Stimulated activated CD8-positive, alpha-beta memory T cell treated with anti-CD3 and anti-CD28 coated beads, Interleukin-15, amount 100 ng/mL, for 1 hour (primary cell): ENCODE data around the gene ADCY7.

Experiments used
- DNase-seq: peaks from one replicate; pipeline ENCODE4 v3.0.0-alpha.2; 2020; ENCODE audit warnings: low read depth

ADCY7 gene

DNA sequence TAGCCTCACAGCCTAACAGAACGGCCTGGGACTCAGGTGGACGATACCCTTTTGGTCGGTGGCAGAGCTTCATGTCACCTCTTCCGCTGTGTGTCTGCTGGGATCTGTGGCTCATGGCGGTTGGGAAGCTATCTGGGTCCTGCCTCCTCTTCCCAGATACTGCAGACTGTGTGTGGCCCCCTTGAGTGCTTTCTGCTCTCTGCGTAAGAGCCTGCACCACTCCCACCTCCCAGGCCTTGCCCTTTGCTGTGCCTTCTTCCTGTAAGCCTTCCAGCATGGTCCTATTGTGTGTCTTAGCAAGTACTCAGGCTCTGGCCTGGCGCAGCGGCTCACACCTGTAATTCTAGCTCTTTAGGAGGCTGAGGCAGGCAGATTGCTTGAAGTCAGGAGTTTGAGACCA is 17.5 kb upstream of the ADCY7 start:
- DNase-seq: no peak

DNA sequence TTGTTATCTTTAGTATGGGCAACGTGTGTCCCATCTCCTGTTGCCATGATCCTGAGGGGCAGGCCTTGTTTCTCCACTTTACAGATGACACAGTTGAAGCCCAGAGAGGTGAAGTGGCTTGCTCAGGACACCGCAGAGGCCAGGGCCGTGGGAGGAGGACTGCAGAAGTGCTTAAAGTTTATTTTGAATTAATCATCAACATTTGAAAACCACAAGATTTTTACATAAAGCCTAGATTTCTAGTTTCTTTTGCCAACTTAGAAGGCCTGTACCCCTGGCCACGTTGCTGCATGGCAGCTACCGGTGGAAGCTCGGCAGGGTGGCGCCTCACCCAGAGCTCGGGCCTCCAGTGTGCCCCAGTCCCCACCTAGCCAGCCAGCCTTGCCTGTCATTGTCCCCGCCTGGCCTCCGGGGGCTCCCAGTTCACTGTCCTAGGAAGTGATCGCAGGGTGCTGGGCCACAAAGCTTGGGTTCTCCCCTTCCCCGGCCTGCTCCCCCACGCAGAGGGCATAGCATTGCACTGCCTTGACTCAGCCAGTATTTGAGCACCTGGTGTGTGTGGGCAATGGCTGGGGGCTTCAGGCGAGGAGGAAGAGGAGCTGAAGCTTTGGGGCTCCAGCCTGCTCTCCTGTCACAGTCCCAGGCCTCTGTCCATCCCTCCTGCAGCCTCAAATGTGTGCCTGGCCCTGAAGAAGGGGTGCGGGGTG is 14.8 kb upstream of the ADCY7 start:
- no peak for DNase-seq

DNA sequence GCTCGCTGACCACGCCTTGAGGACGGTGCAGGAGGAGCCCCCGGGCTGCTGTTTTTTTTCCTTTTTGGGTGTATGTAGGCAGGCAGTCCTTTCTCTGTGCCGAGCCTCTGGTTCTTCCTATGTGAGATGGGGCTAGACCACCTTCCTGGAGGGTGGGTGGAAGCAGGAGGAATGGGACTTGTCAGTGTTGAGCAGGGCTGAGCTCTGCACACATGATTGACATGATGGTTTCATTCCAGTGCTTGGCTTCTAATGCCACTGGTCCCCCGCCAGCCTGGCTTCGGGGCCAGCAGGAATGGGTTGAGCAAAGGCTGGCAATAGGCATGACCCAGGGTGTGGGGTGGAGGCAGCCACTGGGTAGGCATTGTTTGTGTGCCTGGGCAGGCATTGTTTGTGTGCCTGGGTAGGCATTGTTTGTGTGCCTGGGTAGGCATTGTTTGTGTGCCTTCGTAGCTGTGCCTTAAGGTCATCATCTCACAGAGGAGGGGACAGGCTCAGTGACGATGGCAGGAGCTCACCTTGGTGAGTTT is 14.2 kb upstream of the ADCY7 start:
- no peak for DNase-seq

DNA sequence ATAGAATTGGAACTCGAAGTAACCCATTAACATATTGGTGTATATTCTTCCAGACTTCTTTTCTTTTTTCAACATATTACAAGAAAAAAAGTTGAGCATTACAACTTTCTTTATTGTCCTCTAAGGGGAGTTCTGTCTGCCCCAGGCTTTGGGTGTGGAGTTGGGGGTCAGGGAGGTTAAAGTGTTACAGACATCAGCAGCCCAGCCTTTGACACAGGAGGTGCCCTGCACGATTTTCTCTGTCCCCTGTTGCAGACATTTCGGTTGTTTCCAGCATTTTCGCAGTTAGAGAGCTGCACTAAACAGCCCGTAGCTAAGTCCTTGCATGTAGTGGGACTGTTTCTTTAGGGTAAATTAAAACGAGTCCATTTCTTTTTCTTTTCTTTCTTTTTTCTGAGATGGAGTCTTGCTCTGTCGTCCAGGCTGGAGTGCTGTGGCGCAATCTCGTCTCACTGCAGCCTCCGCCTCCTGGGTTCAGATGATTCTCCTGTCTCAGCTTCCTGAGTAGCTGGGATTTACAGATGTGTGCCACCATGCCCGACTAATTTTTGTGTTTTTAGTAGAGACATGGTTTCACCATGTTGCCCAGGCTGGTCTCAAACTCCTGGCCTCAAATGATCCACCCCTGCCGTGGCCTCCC is 13.4 kb upstream of the ADCY7 start:
- no peak for DNase-seq

DNA sequence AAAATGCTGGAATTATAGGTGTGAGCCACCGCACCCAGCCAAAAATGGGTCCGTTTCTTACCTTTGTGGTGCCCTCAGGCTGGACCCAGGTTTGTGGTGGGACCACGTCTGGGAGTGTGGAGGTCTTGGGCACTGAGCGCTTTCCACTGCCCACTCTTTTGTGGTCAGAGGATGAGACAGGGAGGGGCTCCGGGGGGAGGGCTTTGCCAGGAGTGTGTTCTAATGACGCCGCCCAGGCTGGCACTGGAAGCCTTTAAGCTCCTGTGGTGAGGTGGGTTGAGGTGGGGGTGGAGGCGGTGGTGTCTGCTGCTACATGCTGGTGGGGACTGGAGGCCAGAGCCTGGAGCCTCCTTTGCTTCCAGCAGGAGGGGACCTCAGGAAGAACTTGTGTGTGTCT is 12.8 kb upstream of the ADCY7 start:
- no peak for DNase-seq

DNA sequence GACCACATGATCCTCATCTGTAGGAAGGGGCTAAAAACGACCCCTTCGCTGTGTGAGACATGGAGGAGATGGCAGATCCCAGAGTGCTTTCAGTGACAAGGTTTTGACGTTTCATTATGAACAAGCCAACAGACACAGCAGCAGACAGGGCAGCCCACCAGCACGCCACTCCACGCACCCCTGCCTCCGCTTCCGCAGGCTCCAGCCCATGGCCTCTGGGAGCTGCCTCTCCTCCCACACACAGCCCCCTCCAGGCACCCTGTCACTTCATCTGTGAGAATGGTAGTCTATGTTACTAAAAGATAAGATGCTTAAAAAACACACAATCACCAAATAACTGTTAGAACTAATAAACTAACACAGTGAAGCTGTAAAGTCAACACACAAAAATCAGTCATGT is 12.3 kb upstream of the ADCY7 start:
- DNase-seq: no peak

DNA sequence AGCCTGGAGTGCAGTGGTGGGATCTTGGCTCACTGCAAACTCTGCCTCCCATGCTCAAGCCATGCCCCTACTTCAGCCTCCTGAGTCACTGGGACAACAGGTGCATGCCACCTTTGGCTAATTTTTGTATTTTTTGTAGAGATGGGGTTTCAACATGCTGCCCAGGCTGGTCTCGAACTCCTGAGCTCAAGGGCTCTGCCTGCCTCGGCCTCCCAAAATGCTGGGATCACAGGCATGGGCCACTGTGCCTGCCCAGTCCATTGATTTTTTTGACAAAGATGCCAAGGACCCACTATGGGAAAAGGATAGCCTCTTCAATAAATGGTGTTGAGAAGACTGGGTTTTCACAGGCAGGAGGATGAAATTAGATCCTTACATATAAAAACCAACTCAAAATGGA is 10.8 kb upstream of the ADCY7 start:
- no peak for DNase-seq

DNA sequence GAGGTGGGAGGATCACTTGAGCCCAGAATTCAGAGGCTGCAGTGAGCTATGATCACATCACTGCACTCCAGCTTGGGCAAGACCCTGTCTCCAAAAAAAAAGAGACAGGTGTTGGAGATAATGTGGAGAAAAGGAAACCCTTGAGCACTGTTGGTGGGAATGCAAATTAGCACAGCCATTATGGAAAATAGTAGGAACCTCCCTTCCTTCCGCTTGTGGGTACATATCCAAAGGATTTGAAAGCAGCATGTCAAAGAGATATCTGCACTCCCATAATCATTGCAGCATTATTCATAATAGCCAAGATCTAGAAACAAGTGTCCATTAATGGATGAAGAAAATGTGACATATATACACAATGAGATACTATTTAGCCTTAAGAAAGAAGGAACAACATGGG is 9.7 kb upstream of the ADCY7 start:
- DNase-seq: no peak

DNA sequence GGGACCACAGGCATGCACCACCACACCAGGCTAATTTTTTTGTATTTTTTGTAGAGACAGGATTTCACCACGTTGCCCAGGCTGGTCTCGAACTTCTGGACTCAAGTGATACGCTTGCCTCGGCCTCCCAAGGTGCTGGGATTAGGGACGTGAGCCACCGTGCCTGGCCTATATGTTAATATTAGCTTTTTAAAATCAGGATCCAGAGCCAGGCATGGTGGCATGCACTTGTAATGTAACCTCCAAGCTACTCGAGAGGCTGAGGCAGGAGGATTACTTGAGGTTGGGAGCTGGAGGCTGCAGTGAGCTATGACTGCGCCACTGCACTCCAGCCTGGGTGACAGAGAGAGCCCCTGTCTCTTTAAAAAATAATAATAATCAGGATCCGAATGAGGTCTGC is 8.5 kb upstream of the ADCY7 start:
- DNase-seq: no peak

DNA sequence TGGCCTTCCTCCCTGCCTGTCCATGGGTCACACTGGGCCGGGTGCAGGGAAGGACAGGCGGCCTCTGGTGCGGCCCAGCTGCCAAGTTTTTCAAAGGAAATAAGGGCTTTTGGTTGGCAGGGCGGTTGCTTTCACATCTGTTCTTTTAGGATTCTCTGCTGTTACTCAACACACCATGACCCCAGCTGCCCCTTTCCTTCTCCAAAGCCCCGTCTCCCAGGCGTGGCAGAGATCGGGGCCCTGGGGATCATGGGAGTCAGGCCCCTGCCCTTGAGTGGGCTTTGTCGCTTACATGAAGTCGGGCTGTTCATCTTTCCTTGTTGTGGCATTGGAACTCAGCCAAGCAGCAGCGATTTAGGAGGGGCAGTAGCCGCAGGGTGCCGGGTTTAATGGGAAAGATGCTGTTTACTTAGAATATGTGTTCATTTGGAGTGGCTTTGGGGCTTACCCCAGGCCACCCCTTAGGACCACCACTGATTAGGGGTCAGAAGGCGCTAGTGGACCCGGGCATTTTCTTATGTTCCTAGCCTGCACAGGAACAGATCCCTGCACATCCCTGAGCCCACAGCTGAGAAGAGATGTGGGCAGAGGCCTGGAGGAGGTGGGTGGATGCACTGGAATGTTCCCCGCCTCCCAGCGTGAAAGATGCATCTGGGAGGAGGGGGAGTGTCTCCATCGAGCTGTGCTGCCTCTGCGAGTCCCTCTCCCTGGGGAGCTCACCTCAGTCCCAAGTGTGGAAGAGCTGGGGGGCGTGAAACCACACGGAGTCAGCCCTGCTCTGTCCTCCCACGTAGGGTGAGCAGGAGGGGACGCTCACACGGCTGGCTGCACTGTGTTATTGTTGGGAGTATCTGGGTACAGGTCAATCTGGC is 6.8 kb upstream of the ADCY7 start:
- no peak for DNase-seq

DNA sequence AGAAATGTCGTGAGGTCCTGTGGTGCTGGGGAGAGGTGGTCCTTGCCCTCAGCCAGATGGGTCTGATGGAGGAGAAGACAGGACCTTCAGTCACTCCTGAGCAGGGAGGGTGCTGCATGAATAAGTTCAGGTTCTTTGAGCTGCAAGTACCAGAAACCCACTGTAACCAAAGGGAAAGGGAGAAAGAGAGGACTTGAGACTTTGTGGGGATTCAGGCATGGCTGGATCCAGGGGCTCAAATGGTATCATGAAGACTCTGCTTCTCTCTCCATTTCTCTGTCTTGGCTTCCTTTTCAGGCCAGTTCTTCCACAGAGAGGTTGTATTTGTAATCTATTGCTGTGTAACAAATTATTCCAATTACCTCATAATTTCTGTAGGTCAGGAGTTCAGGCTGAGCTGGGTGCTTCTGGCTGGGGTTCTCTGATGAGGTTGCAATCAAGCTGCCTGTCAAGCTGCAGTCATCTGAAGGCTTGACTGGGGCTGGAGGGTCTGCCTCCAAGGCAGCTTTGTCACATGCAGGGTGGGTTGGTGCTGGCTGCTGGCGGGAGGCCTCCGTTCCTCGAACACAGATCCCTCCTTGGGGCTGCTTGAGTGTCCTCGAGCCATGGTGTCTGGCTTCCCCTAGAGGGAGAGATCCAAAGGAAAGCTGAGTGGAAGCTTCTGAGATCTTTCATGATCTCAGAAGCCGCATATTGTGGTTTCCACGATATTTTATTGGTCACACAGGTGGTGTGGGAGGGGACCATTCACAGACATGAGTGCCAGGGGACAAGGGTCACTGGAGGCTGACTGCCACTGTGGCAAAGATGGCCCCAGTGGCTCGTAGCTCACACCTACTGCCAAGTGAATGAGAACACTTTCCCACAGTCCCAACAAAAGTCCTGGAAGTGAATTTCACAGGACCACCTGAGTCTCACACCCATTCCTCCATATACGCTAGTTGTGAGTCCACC is 5.9 kb upstream of the ADCY7 start:
- DNase-seq: no peak

DNA sequence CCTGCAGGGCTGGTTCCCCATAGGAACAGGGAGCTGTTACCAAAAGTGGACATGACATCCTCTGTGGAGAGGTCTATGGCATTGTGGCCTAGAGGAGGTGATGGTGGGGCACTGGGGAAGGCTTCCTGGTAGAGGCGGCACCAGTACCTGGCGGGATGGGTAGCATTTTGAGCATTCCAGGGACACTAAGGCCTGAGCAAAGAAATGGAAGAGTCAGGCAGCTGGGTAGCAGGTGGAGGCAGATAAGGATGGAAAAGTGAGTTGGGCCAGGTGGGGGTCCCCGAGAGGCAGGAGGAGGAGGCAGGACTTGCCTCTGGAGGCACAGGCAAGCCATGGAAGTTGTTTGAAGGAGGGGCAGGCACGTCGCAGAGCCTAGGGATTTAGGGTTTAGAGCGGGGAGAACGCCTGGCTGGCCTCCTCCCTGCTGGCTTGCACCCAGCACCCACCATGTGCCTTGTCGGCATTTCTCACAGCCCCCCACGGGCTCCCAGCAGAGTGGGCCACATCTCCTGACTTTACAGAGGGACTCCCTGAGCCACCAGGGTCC is 5.1 kb upstream of the ADCY7 start:
- no peak for DNase-seq

DNA sequence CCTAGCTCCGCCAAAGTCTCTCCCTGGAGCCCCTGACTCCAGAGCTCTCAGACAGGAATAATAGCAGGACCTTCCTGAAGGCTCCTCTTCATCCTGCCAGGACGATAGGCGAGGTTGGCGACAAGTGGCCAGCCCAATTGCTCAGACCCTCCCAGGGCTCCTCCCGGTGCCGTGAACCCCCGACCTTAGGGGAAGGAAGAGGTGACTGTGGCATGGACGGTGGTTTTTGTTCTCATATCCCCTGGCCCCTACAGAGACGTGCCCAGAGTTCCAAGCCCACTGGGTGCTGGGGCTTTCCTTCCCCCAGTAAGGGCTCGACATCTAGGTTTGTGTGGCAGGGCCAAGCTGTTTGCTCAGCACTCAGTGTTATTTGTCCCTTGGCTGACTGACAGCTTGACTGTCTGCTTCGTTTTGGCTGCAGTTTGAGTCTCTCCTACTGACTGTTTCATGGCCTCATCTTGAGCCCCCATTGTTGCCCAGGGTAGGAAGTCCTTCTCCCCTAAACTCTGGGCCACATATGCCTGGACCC is 4.6 kb upstream of the ADCY7 start:
- DNase-seq: no peak

DNA sequence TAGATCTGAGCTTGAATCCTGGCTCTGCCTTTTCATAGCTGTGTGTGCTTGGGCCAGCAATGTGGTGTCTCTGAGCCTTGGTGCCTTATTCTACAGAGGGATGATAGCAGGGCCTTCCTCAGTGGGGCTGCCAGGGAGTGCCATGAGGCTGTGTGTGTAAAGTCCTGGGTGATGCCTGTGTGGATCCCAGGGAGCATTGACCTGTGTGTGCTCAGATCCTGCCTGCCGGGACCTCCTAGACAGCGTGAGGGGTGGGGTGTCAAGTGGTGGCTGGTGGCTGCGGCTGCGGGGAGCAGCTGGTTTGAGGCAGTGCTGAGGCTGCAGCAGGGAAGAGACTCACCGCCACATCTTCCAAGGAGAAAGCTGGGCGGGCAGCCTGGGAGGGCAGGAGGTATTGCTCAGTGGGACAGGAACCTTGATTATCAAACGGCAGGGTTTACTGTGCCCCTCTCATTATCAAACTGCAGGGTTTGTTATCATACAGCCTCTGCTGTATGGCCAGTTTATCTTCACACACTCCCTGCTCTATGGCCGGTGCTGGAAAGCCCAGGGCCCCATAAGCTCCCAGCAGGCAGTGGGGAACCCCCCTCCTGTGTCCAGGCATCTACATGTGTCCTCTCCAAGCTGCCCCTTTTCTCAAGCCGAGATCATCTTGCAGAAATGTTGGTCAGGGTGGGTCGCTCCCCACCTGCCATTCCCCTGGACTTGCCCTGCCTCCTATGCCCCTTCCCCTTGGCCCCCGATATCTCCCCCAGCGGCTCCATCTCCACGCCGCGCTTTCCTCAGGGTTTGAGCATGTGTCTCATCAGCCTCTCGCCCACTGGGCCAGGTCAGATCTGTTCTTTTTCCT is 3.1 kb upstream of the ADCY7 start:
- no peak for DNase-seq

DNA sequence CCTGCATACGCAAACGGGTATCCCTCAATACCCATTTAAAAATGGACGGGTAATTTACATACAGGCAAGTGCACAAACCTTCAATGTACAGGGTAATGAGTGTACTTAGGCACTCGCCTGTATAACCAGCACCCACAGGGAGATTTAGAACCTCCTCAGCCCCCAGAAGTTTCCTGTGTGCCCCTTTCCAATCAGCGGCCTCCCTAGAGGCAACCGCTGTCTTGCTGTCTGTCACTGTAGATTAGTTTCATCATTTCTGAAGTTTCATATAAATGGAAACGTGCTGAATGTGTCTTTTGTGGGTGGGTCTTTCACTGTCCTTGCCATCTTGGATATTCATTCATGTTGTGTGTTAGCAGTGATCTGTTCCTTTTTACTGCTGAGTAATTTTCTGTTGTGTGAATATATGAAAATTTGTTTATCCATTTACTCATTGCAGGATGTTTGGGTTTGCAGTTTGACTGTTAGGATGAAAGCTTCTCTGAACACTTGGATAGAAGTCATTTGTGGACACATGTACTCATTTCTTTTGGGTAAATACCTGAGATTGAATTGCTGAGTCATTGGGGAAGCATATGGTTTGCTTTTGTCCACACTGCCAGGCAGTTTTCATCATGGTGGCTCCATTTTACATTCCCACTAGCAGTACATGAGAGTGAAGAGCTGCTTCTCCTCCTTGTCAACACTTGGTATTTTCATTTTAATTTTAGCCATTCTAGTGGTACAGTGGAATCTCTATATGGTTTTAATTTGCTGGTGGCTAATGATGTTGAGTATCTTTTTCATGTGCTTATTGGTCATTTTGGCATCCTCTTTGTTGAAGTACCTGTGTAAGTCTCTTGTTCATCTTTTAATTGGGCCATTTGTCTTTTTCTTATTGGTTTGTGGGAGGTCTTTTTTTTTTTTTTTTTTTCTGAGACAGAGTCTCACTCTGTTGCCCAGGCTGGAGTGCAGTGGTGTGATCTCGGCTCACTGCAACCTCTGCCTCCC is 2.1 kb upstream of the ADCY7 start:
- DNase-seq: no peak

DNA sequence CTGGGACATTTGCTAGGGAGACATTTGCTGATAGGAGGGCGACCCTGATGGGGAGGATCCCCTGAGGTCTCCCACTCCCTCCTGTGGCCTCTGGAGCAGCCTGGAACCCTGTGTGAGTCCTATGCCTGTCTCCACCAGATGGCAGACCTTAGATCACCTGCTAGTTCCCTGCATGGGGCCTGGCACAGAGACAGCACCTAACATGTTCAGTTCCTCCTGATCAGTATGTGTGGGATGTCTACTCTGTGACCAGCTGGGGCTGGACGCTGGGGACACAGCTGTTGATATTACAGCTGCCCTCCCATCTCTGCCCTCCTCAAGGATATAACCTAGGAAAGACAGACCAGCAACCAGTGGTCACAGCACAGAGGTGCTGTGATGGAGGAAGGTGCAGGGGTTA is 1.1 kb upstream of the ADCY7 start:
- no peak for DNase-seq

DNA sequence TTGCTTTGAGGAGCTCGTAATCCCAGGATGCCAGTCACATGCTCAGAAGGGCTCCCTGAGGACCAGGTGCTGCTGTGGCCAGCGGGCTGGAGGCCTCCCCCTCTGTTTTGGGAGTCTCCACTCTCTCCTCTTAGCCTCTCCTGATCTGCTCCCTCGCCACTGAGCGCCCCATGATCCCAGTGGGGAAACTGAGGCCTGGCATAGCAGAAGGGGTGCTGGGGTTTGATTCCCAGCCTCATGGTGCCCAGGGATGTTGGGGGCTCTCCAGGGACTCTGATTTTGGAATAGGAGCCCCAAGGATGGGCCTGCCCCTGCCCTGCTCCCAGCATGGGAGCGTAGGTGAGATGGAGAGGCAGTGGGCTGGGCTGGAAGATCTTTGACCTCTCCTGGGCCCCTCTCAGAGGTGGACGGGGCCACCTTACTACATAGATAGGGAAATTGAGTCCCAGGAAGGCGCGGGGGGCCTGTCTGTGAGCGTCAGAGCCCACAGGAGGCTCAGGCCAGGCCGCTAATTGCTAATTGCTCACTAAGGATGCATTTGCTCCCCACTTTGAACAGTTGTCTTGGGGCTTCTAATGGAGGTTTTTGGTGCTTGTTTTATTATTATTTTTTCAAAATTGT is 525 bp upstream of the ADCY7 start:
- DNase-seq: no peak

DNA sequence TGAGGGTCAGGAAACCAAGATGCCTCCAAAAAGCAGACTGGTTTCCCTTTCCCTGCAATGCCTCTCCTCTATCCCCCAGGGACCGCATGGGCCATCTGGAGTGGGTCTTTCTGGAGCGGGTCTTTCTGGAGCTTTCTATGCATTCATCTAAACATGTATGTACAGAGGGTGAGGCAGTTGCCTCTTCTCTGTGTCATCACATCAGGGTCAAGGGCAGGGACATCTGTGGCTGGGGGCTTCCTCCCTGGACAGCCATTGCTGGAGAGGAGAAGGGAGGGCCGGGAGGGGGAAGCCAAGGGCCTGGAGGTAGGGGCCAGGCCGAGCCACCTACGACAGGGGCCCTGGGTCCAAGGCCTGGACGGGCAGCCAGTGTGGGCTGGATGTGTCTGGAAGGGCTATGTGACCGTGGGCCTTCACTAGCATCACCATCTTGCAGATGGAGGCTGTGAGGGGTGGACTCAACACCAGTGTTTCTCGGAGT is 840 bp downstream of the ADCY7 start:
- DNase-seq: no peak
